ENCODE measurements around the gene GUCD1. TPM values are rescaled to one million over a fixed set of nuclear protein-coding genes. Genes with fewer than 3 reads are reported as not detected.

Gene GUCD1
- total and polyA plus RNA-seq, 2 of the 13 experiments (the other 11 are each of a cell fraction or from before 2014, with no cell fraction given), result 128 to 245 TPM

GRCh38 chr22:24521791-24522245 is 33.1 kb downstream of the GUCD1 start (continued):
- peak; percentile 84 for TF ChIP-seq ZSCAN25 (CRISPR knock-in tag; IDR thresholded peaks at IDR 0.05)
- no peak for TF ChIP-seq CC2D1A (CRISPR knock-in tag; IDR thresholded peaks at IDR 0.05)
- peak; percentile 68 for TF ChIP-seq MIER2 (CRISPR knock-in tag; IDR thresholded peaks at IDR 0.05)
- TF ChIP-seq, protein P1, sequence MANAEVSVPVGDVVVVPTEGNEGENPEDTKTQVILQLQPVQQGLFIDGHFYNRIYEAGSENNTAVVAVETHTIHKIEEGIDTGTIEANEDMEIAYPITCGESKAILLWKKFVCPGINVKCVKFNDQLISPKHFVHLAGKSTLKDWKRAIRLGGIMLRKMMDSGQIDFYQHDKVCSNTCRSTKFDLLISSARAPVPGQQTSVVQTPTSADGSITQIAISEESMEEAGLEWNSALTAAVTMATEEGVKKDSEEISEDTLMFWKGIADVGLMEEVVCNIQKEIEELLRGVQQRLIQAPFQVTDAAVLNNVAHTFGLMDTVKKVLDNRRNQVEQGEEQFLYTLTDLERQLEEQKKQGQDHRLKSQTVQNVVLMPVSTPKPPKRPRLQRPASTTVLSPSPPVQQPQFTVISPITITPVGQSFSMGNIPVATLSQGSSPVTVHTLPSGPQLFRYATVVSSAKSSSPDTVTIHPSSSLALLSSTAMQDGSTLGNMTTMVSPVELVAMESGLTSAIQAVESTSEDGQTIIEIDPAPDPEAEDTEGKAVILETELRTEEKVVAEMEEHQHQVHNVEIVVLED (CRISPR knock-in tag; IDR thresholded peaks at IDR 0.05; ENCODE audit: borderline replicate concordance), result peak; percentile 47
- TF ChIP-seq, protein P2, sequence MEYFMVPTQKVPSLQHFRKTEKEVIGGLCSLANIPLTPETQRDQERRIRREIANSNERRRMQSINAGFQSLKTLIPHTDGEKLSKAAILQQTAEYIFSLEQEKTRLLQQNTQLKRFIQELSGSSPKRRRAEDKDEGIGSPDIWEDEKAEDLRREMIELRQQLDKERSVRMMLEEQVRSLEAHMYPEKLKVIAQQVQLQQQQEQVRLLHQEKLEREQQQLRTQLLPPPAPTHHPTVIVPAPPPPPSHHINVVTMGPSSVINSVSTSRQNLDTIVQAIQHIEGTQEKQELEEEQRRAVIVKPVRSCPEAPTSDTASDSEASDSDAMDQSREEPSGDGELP (IDR thresholded peaks at IDR 0.05; ENCODE audit: borderline replicate concordance, low read depth), result peak; percentile 50; the same call in 1 of the 2 replicates
- peak; percentile 66 to 93; a peak in 3 of 4 replicates for TF ChIP-seq HMGXB4 (CRISPR knock-in tag; IDR thresholded peaks at IDR 0.05; ENCODE audit: borderline replicate concordance in 1 of 2, low read depth in 1 of 2)
- peak; percentile 17; the same call in 1 of the 2 replicates for TF ChIP-seq CEBPG (CRISPR knock-in tag; IDR thresholded peaks at IDR 0.05)
- TF ChIP-seq, protein P3, sequence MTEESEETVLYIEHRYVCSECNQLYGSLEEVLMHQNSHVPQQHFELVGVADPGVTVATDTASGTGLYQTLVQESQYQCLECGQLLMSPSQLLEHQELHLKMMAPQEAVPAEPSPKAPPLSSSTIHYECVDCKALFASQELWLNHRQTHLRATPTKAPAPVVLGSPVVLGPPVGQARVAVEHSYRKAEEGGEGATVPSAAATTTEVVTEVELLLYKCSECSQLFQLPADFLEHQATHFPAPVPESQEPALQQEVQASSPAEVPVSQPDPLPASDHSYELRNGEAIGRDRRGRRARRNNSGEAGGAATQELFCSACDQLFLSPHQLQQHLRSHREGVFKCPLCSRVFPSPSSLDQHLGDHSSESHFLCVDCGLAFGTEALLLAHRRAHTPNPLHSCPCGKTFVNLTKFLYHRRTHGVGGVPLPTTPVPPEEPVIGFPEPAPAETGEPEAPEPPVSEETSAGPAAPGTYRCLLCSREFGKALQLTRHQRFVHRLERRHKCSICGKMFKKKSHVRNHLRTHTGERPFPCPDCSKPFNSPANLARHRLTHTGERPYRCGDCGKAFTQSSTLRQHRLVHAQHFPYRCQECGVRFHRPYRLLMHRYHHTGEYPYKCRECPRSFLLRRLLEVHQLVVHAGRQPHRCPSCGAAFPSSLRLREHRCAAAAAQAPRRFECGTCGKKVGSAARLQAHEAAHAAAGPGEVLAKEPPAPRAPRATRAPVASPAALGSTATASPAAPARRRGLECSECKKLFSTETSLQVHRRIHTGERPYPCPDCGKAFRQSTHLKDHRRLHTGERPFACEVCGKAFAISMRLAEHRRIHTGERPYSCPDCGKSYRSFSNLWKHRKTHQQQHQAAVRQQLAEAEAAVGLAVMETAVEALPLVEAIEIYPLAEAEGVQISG (CRISPR knock-in tag; IDR thresholded peaks at IDR 0.05), result peak; percentile 42
- TF ChIP-seq LCORL (IDR thresholded peaks at IDR 0.05), result no peak
- TF ChIP-seq LCORL (CRISPR knock-in tag; IDR thresholded peaks at IDR 0.05), result peak; percentile 86
- peak; percentile 24; the same call in 1 of the 2 replicates for TF ChIP-seq IRF2 (CRISPR knock-in tag; IDR thresholded peaks at IDR 0.05)
- peak; percentile 75 for TF ChIP-seq ZMYM4 (CRISPR knock-in tag; IDR thresholded peaks at IDR 0.05)
- TF ChIP-seq, protein P4, sequence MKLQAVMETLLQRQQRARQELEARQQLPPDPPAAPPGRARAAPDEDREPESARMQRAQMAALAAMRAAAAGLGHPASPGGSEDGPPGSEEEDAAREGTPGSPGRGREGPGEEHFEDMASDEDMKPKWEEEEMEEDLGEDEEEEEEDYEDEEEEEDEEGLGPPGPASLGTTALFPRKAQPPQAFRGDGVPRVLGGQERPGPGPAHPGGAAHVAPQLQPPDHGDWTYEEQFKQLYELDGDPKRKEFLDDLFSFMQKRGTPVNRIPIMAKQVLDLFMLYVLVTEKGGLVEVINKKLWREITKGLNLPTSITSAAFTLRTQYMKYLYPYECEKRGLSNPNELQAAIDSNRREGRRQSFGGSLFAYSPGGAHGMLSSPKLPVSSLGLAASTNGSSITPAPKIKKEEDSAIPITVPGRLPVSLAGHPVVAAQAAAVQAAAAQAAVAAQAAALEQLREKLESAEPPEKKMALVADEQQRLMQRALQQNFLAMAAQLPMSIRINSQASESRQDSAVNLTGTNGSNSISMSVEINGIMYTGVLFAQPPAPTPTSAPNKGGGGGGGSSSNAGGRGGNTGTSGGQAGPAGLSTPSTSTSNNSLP (IDR thresholded peaks at IDR 0.05; ENCODE audit: low read depth, low read length), result no peak
- no peak for TF ChIP-seq ZNF816 (CRISPR knock-in tag; IDR thresholded peaks at IDR 0.05; ENCODE audit: borderline replicate concordance)
- peak; percentile 58; the same call in 1 of the 2 replicates for TF ChIP-seq ZNF501 (CRISPR knock-in tag; IDR thresholded peaks at IDR 0.05)
- TF ChIP-seq ZNF12 (CRISPR knock-in tag; IDR thresholded peaks at IDR 0.05), result peak; percentile 38; the same call in 1 of the 2 replicates
- TF ChIP-seq MIXL1 (CRISPR knock-in tag; IDR thresholded peaks at IDR 0.05), result no peak
- TF ChIP-seq SAP130 (CRISPR knock-in tag; IDR thresholded peaks at IDR 0.05; ENCODE audit: low read depth), result peak; percentile 63
- TF ChIP-seq ZNF878 (CRISPR knock-in tag; IDR thresholded peaks at IDR 0.05), result peak; percentile 62; the same call in 1 of the 2 replicates
- TF ChIP-seq ZSCAN29 (CRISPR knock-in tag; conservative IDR thresholded peaks at IDR 0.05), result peak; percentile 47; the same call in 1 of the 2 replicates
- TF ChIP-seq RFXAP (CRISPR knock-in tag; IDR thresholded peaks at IDR 0.05; ENCODE audit: borderline replicate concordance), result peak; percentile 38; the same call in 1 of the 2 replicates
- peak; percentile 43; the same call in 1 of the 2 replicates for TF ChIP-seq ETV5 (CRISPR knock-in tag; IDR thresholded peaks at IDR 0.05; ENCODE audit: borderline replicate concordance)
- TF ChIP-seq GTF3A (CRISPR knock-in tag; conservative IDR thresholded peaks at IDR 0.05), result 0 out of 2 replicates have a peak, but pooled peaks have one; percentile 68
